Endothelial cell of umbilical vein (primary cell): ENCODE results near the gene PRPSAP1. TPM values are rescaled to one million over a fixed set of nuclear protein-coding genes. Genes with fewer than 3 reads are reported as not detected.

Experiments used
- BruUV-seq: library from RNA; stranded (reverse); fragments of 400-500 nt; replicated peaks from 2 replicates; lab custom pipeline; 2021; lab: Mats Ljungman, UMichigan
- CTCF ChIA-PET: fragments of 300-600, 350-600 bp; sonication (Branson Sonifier 250); formaldehyde crosslinking; loops from one replicate; lab custom pipeline; 2021; ENCODE audit warnings: antibody characterized with exemption, inconsistent platforms; lab: Charles Lee
- POLR2A ChIA-PET: fragments of 300-600, 350-600 bp; sonication (Branson Sonifier 250); formaldehyde crosslinking; loops from one replicate; lab custom pipeline; 2021; ENCODE audit warnings: antibody characterized with exemption, inconsistent platforms; lab: Charles Lee
- DNase-seq: peaks from one replicate; pipeline ENCODE4 v3.0.0-alpha.2; 2011; ENCODE audit warnings: low read depth, low spot score
- FAIRE-seq: peaks from 2 replicates; lab custom pipeline; 2011; peaks lifted over from hg19 to GRCh38; lab: Jason Lieb, UNC
- H2AFZ ChIP-seq: 2 replicates; pipeline ENCODE4 v1.6.0; 2012; ENCODE audit warnings: low read depth, low read length, control low read depth, inconsistent platforms
- H3K27ac ChIP-seq: 2 replicates; pipeline ENCODE4 v1.5.1; 2011; ENCODE audit warnings: low read depth, mild to moderate bottlenecking, control low read depth, low read length, moderate library complexity; ENCODE audit not compliant: insufficient read depth
- H3K27me3 ChIP-seq, 2 experiments: 2 replicates each; pipeline versions ENCODE4 v1.6.0 to v1.6.1; 2011; ENCODE audit warnings: low read length in 2 of 2, mixed read lengths in 1 of 2; ENCODE audit not compliant: control insufficient read depth in 2 of 2, insufficient read depth in 2 of 2
- H3K36me3 ChIP-seq, 2 experiments: 2 replicates in 1 of 2; 3 replicates in 1 of 2; pipeline ENCODE4 v1.5.1; 2011; ENCODE audit warnings: low read length in 2 of 2, mild to moderate bottlenecking in 1 of 2, moderate library complexity in 1 of 2; ENCODE audit not compliant: control insufficient read depth in 2 of 2, insufficient read depth in 2 of 2; ENCODE audit errors: extremely low read depth in 1 of 2
- H3K4me1 ChIP-seq: 3 replicates; pipeline ENCODE4 v1.5.1; 2011; ENCODE audit warnings: mild to moderate bottlenecking, low read length; ENCODE audit not compliant: control insufficient read depth, insufficient read depth; ENCODE audit errors: extremely low read depth
- H3K4me2 ChIP-seq: 2 replicates; pipeline ENCODE4 v1.6.1; 2011; ENCODE audit warnings: low read length, control low read depth, mixed read lengths; ENCODE audit not compliant: insufficient read depth
- H3K4me3 ChIP-seq, 3 experiments: fragments of 200-600 bp in 1 of 3; sonication (generic), shearing (Covaris generic) in 1 of 3; replicated peaks in 1 of 3; 2 replicates each; pipeline ENCODE4 v1.5.1; 2011 to 2016; ENCODE audit warnings: control low read depth in 3 of 3, low read length in 3 of 3, mild to moderate bottlenecking in 2 of 3, inconsistent platforms in 1 of 3, low read depth in 1 of 3, moderate library complexity in 1 of 3; ENCODE audit not compliant: insufficient read depth in 1 of 3
- H3K79me2 ChIP-seq: 2 replicates; pipeline ENCODE4 v1.6.0; 2012; ENCODE audit warnings: low read length, inconsistent platforms; ENCODE audit not compliant: control insufficient read depth, insufficient read depth
- H3K9ac ChIP-seq: replicated peaks from 2 replicates; pipeline ENCODE3; 2011; ENCODE audit warnings: low read length, control low read depth; ENCODE audit not compliant: insufficient read depth; ENCODE audit errors: extremely low read depth
- H3K9me1 ChIP-seq: replicated peaks from 3 replicates; pipeline ENCODE4 v1.6.0; 2011; ENCODE audit warnings: mild to moderate bottlenecking, low read length; ENCODE audit not compliant: control insufficient read depth, insufficient read depth; ENCODE audit errors: extremely low read depth
- H3K9me3 ChIP-seq: replicated peaks from 2 replicates; pipeline ENCODE4 v1.5.1; 2012; ENCODE audit warnings: low read length, inconsistent platforms; ENCODE audit not compliant: control insufficient read depth, insufficient read depth
- H4K20me1 ChIP-seq: replicated peaks from 2 replicates; pipeline ENCODE3; 2011; ENCODE audit warnings: mild to moderate bottlenecking, low read length; ENCODE audit not compliant: control insufficient read depth, insufficient read depth; ENCODE audit errors: extremely low read depth
- EZH2 ChIP-seq: IDR thresholded peaks from 2 replicates; pipeline ENCODE4 v1.6.1; 2012; ENCODE audit warnings: borderline replicate concordance, low read depth, mild to moderate bottlenecking, moderate library complexity, low read length, inconsistent platforms; ENCODE audit not compliant: severe bottlenecking
- FOS ChIP-seq: IDR thresholded peaks from 2 replicates; pipeline ENCODE4 v1.6.1; 2011; ENCODE audit warnings: mild to moderate bottlenecking, low read length, moderate library complexity, borderline replicate concordance; ENCODE audit not compliant: insufficient read depth
- GATA2 ChIP-seq: IDR thresholded peaks from 2 replicates; pipeline ENCODE4 v1.7.0; 2011; ENCODE audit warnings: low read depth, mild to moderate bottlenecking, moderate library complexity, mixed read lengths, low read length; ENCODE audit not compliant: insufficient read length, insufficient read depth
- JUN ChIP-seq: IDR thresholded peaks from 2 replicates; pipeline ENCODE4 v1.6.1; 2011; ENCODE audit warnings: borderline replicate concordance, low read depth; ENCODE audit not compliant: insufficient read length, insufficient read depth
- MYC ChIP-seq: IDR thresholded peaks from one replicate; pipeline ENCODE4 v1.6.1; 2011; ENCODE audit warnings: mild to moderate bottlenecking, low read depth, low read length
- POLR2A ChIP-seq: IDR thresholded peaks from 2 replicates; pipeline ENCODE4 v1.6.1; 2012; ENCODE audit warnings: low read depth, mild to moderate bottlenecking, control low read depth, low read length
- POLR2AphosphoS5 ChIP-seq: IDR thresholded peaks from 2 replicates; pipeline ENCODE4 v1.6.1; 2012; ENCODE audit warnings: low read depth, mild to moderate bottlenecking, control low read depth, low read length, moderate library complexity; ENCODE audit not compliant: insufficient read depth
- dilution Hi-C: fragments of 300-500 bp; cut with MboI; formaldehyde crosslinking; loops from one replicate; pipeline ENCODE4 v1.15.0; 2019; ENCODE audit warnings: low sequenced_read_pairs; ENCODE audit not compliant: extremely low pct_ligation_motif_present
- intact Hi-C: fragments of 100-400 bp; cut with micrococcal nuclease; formaldehyde crosslinking; loops from one replicate; pipeline ENCODE4 v1.10.0; 2022
- polyA plus RNA-seq, 4 experiments: library from polyadenylated mRNA; depleted of rRNA in 3 of 4; stranded (reverse) in 3 of 4; unstranded in 1 of 4; fragments of >200 nt; gene quantifications; 2 replicates each; pipeline versions ENCODE4 v1.2.1 to v1.2.3, GENCODE V29; 2011 to 2012; ENCODE audit warnings: missing spikeins in 1 of 4
- total RNA-seq: library from RNA; stranded (reverse); gene quantifications from 2 replicates; pipeline ENCODE4 v1.2.3, GENCODE V29; 2021
- TF ChIP-seq, protein P1 (sequence below): IDR thresholded peaks from 2 replicates; pipeline ENCODE4 v1.6.1; 2011; ENCODE audit not compliant: insufficient read depth, insufficient read length
- TF ChIP-seq, protein P2 (sequence below), 2 donors: IDR thresholded peaks; 1 replicate in 1 of 2; 2 replicates in 1 of 2; pipeline ENCODE4 v1.5.1; 2011; ENCODE audit warnings: low read length in 2 of 2, mild to moderate bottlenecking in 2 of 2, moderate library complexity in 2 of 2, control low read depth in 1 of 2, inconsistent platforms in 1 of 2, low read depth in 1 of 2; ENCODE audit not compliant: insufficient read depth in 1 of 2; ENCODE audit errors: extremely low read depth in 1 of 2

Gene PRPSAP1
- total and polyA plus RNA-seq, 2 donors (not counting 3 experiments of a cell fraction or from before 2014, with no cell fraction given): 90.2 to 123 TPM

DNA sequence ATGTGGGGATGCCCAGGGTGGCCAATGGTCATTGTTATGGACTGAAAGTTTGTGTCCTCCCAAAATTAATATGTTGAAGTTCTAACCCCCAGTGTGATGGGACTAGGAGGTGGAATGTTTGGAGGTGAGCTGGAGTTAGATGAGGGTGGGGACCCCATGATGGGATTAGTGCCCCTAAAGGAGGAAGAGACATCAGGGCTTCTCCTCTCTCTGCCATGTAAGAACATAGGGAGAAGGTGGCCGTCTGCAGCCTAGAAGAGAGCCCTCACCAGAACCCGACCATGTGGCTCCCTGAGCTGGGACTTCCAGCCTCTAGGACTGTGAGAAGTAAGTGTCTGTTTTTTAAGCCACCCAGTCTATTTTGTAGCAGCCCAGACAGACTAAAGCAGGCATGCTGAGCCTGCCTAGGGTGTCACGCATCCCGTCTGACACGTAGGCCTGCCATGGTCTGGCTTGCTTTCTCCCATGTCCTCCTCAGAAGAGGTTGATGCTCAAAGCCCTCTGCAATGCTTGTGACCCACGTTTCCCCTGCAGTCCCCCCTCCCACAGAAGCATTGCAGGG lies 4.0 kb upstream of the PRPSAP1 start:
- Histone ChIP-seq H3K9ac (no peak overlapping the region), H4K20me1 (no peaks in the 10 kb centered on the region), H3K9me3 (no peaks in the 10 kb centered on the region), H3K79me2 (peaks cover 5% of the 10 kb centered on the region), H3K36me3 (no peaks in the 10 kb centered on the region), H3K27me3 (no peaks in the 10 kb centered on the region), H2AFZ (no peak overlapping the region), H3K4me1 (peaks cover 3% of the 10 kb centered on the region), H3K27ac (no peak overlapping the region), H3K4me3 (no peak overlapping the region), H3K9me1 (no peaks in the 10 kb centered on the region), H3K4me2 (no peak overlapping the region)
- no TSS peak for BruUV-seq
- CTCF ChIA-PET: interaction anchor here (0.8 to 2.2 kb wide), 3 partner anchors 12 to 41 kb away, joined by 4 to 7 read pairs (median 5); no protein-coding TSS in a partner anchor
- POLR2A ChIA-PET: interaction anchor here (0.7 kb wide), 1 partner anchor 32 kb away, joined by 6 read pairs; no protein-coding TSS in a partner anchor
- DNase-seq: no peak
- dilution Hi-C loops: no loop called here
- TF ChIP-seq JUN: no peak
- TF ChIP-seq MYC: no peak
- TF ChIP-seq POLR2AphosphoS5: no peak
- intact Hi-C loops: no loop called here
- no peak for FAIRE-seq

DNA sequence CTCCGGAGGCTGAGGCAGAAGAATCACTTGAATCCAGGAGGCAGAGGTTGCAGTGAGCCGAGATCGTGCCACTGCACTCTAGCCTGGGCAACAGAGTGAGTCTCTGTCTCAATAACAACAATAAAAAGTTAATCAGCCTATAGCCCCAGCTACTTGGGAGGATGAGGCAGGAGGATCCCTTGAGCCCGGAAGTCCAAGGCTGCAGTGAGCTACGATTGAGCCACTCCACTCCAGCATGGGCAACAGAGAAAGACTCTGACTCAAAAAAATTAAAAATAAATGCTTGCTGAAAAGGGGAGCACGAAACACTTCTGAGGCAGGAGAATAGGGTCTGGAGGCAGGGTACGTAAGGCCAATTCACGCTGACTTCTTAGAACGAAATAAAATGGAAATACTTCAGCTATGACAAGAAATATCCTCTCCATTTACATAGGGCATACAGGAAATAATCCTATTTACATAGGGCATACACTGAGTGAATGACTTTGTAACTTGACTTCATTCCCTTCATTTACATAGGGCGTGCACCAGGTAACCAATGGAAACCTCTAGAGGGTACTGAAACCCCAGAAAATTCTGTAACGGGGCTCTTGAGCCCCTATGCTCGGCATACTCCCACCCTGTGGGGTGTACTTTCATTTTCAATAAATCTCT lies 3.2 kb upstream of the PRPSAP1 start:
- Histone ChIP-seq H3K36me3 (no peaks in the 10 kb centered on the region), H3K9ac (no peak overlapping the region), H3K27me3 (no peaks in the 10 kb centered on the region), H3K4me1 (peaks cover 5% of the 10 kb centered on the region), H3K79me2 (peaks cover 11% of the 10 kb centered on the region), H2AFZ (no peak overlapping the region), H3K27ac (no peak overlapping the region), H3K4me3 (no peak overlapping the region), H3K9me3 (no peaks in the 10 kb centered on the region), H4K20me1 (no peaks in the 10 kb centered on the region), H3K4me2 (no peak overlapping the region), H3K9me1 (no peaks in the 10 kb centered on the region)
- ChIA-PET POLR2A (interaction anchor here (0.7 kb wide), 1 partner anchor 479 kb away, joined by 6 read pairs; the partner anchor contains the start of gene TRIM47), CTCF (interaction anchor here (0.8 to 2.2 kb wide), 2 partner anchors 13 to 41 kb away, joined by 5 to 7 read pairs; no protein-coding TSS in a partner anchor)
- FAIRE-seq (no peak), DNase-seq (no peak)
- no peak for TF ChIP-seq EZH2
- TF ChIP-seq, protein P1, sequence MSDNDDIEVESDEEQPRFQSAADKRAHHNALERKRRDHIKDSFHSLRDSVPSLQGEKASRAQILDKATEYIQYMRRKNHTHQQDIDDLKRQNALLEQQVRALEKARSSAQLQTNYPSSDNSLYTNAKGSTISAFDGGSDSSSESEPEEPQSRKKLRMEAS: no peak
- TF ChIP-seq, protein P2, sequence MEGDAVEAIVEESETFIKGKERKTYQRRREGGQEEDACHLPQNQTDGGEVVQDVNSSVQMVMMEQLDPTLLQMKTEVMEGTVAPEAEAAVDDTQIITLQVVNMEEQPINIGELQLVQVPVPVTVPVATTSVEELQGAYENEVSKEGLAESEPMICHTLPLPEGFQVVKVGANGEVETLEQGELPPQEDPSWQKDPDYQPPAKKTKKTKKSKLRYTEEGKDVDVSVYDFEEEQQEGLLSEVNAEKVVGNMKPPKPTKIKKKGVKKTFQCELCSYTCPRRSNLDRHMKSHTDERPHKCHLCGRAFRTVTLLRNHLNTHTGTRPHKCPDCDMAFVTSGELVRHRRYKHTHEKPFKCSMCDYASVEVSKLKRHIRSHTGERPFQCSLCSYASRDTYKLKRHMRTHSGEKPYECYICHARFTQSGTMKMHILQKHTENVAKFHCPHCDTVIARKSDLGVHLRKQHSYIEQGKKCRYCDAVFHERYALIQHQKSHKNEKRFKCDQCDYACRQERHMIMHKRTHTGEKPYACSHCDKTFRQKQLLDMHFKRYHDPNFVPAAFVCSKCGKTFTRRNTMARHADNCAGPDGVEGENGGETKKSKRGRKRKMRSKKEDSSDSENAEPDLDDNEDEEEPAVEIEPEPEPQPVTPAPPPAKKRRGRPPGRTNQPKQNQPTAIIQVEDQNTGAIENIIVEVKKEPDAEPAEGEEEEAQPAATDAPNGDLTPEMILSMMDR (IDR thresholded peaks at IDR 0.05; ENCODE audit: extremely low read depth in 1 of 2, insufficient read depth in 1 of 2, low read depth in 1 of 2, low read length in 2 of 2): no peak
- TF ChIP-seq POLR2A: no peak
- TF ChIP-seq POLR2AphosphoS5: no peak
- no peak for TF ChIP-seq FOS
- no peak for TF ChIP-seq MYC
- TF ChIP-seq JUN: no peak
- no peak for TF ChIP-seq GATA2
- intact Hi-C loops: no loop called here
- dilution Hi-C loops: no loop called here
- no TSS peak for BruUV-seq
